ENCODE measurements around the gene PKP4. TPM values are rescaled to one million over a fixed set of nuclear protein-coding genes. Genes with fewer than 3 reads are reported as not detected.

The PKP4 gene
- total RNA-seq, 1 donor from 2014 or later: 98.2 TPM

DNA sequence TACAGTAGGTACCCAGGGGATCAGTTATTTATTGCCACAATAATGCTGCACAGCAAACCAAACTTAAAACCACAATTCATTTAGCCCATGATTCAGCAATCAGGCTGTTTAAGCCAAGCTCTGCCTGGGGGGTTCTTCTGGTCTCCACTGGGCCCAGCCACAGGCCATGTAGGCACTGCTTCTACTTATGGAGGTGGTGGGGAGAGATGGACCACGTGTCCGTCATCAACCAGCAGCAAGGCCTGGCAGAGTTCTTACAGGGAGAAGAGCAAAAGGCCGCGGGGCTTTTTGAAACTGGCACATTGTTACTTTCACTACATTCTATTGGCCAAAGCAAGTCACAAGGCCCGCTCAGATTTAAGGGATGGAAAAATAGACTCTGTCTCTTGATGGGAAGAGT, 262.1 kb downstream of the PKP4 start:
- DNase-seq: no peak

- no peak for DNase-seq
Measured at GRCh38 chr2:158719403-158719802, 262.7 kb downstream of the PKP4 start.

GRCh38 chr2:158722266-158723105, 265.7 kb downstream of the PKP4 start:
- no peak for DNase-seq

- no peak for DNase-seq
Measured at GRCh38 chr2:158723181-158723838, 266.6 kb downstream of the PKP4 start.

DNA sequence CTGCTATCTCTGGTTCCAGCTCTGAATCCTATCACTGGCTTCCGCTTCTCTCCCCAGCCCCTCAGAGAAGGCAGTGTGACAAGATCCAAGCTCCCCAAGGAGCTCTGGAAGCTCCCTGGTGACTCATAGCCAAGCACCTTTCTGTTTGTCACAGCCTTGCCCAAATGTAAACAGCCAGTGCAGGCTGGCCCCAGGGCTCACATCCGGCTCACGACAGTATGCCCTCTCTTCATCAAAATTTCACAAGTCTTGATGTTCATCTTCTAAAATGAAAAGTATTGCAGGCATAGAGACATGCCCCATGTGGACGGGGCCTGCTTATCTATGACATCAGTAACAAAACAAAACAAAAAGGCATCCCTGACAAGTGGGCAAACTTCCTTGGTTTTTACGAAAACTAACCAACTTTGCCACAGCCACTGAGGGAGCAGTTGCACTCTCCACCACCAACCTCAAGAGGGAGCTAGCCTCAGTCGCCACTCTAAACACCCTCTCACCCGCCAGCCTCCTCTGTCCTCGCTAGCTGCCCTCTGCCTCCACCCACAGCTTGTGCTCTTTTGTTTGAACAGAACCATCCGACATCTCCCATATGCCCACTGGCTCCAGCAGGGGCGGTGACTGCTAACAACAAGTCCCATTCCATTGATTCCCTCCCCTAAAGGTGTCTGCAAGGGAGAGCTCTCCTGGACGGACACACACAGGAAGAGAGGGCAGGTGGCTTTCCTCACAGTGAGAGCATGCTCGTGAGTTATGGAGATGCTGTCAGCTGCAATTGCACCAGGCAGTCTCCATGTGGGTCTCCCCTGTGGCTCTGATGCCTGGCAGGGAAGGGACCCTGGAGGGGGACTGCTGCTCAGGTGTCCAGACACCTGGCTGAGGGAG, 267.4 kb downstream of the PKP4 start:
- DNase-seq: no peak

GRCh38 chr2:158724803-158725381, 268.1 kb downstream of the PKP4 start:
- DNase-seq: no peak

DNA sequence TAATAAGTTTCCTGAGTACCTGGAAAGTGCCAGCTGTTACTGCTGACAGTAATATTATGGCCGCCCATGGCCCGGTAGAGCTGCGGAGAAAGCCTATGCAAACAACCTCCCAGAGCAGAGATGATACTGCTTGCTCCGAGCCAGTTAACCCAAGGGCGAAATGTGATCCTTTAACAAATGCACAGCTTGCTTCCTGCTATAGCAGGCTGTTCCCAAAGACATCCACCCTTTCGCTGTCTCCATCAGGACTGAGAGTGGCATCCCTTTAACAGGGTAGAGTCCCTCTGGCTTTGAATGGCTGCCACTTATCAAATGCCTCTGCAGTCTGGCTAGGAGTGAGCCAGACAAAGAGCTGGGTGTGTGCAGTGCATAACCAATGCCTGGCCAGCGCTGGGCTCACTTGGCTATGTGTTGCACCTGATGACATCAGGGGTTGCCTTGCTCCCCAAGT, 268.7 kb downstream of the PKP4 start:
- DNase-seq: no peak

- DNase-seq: no peak
Measured at GRCh38 chr2:158726911-158727592, 270.3 kb downstream of the PKP4 start.

- DNase-seq: no peak
Measured at GRCh38 chr2:158728422-158728821, 271.7 kb downstream of the PKP4 start.

- no peak for DNase-seq
Measured at GRCh38 chr2:158729451-158729850, 272.7 kb downstream of the PKP4 start.

DNA sequence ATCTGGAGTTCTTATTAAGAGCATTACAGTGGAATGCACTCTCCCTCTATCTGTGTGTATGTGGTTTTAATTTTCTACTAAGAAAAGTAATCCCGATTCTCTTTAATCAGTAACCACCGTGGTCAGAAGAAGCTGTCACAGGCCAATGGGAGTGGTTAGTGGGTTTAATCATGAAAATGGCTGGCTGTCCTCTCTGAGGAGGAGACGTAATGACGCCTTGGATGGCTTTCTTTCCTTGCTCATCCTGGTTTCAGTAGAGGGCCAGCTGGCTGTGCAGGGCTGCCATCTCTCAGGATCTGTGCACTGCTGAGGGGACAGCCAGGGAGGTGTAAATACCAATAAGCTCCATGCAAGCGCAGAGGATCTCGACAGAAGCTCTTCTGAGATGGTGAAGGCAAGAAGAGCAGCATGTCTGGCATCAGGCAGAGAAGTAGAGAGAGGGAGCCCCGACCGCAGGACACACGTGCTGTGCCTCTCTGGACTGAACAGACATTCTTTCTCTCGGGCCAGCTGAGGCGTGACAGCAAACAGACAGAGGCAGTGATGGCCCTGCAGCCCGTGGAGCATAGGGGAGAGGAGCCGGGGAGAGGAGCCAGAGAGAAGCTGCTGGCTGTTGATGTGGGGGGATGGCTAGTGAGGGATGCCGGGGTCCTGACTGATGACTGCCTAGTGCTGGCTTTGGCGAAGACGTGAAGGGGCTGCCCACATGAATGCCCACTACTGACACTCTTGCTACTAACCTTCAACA, 273.3 kb downstream of the PKP4 start:
- DNase-seq: no peak

GRCh38 chr2:158730621-158731140, 273.9 kb downstream of the PKP4 start:
- no peak for DNase-seq

DNA sequence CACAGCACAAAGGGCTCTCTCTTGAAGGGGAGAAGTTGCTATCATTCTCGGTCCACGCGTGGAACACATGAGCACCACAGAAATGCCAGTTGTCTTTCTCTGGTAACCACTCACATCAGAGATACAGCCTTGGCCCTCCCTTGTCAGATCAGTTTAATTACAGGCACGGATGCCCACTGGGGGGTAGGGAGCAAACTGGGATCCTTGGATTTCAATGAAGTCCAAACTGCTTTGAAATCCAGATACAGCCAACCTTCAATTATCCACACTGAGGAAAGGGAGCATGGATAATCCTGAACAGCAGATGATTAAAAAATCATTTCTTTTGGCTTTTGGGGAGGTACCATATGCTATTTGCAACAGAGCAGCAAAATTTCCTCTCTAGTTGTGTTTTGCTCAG, 274.6 kb downstream of the PKP4 start:
- no peak for DNase-seq

Other genes with a start within 250 kb of the PKP4 start
- gene CCDC148, start 199 bp upstream of the PKP4 start, total RNA-seq: 0.42 and 0.51 TPM in 2 replicates